Activated naive CD4-positive, alpha-beta T cell treated with anti-CD3 and anti-CD28 coated beads, Interleukin-2, amount 50 U/mL, for 72 hours (primary cell): ENCODE measurements around the gene RASD2. TPM values are rescaled to one million over a fixed set of nuclear protein-coding genes. Genes with fewer than 3 reads are reported as not detected.
A peak's percentile ranks its signal among the peaks of the same experiment; 100 is the strongest.

Experiments
- ATAC-seq, 2 donors: fragments of 150-1000 bp; cut with Tn5 transposase; 2 replicates each; pipeline ENCODE4 v1.10.0; 2021; ENCODE audit warnings: mild to moderate bottlenecking in 2 of 2, moderate library complexity in 2 of 2
- DNase-seq, 2 donors: peaks; one replicate each; pipeline ENCODE4 v3.0.0; 2021 to 2022; ENCODE audit warnings: low spot score in 2 of 2
- H3K27ac Mint-ChIP-seq, 2 donors: one replicate each; pipeline ENCODE4 v1.8.0; 2022; ENCODE audit warnings: mild to moderate bottlenecking in 2 of 2, mixed read lengths in 2 of 2
- H3K36me3 Mint-ChIP-seq, 2 donors: one replicate each; pipeline ENCODE4 v1.8.0; 2022; ENCODE audit warnings: mixed read lengths in 2 of 2
- H3K9me3 Mint-ChIP-seq, 2 donors: one replicate each; pipeline ENCODE4 v1.8.0; 2022; ENCODE audit warnings: mixed read lengths in 2 of 2
- total RNA-seq, 2 donors: library from RNA; stranded (reverse); gene quantifications; one replicate each; pipeline ENCODE4 v1.2.3, GENCODE V29; 2022

The RASD2 gene
- total RNA-seq, 2 donors from 2014 or later = 0.08 to 0.46 TPM

DNA sequence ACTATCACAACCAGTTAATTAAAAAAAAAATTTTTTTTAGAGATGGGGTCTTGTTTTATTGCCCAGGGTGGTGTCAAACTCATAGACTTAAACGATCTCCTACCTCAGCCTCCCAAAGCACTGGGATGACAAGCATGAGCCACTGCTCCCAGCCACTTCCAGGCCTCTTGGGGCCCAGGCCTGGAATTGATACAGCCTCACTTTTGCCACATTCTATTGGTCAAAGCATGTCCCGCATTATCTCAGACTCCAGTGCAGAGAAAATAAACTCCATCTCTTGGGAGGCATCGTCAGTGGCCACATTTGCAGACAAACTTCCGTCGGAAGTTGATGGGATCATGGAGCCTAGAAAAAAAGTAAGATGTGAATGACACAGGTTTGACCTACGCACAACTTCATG lies 9.4 kb upstream of the RASD2 start:
- ATAC-seq (no peak), DNase-seq (no peak)
- no peaks in the 10 kb centered on the region for H3K36me3 Mint-ChIP-seq
- H3K27ac Mint-ChIP-seq = no peak overlapping the region
- H3K9me3 Mint-ChIP-seq = no peaks in the 10 kb centered on the region

DNA sequence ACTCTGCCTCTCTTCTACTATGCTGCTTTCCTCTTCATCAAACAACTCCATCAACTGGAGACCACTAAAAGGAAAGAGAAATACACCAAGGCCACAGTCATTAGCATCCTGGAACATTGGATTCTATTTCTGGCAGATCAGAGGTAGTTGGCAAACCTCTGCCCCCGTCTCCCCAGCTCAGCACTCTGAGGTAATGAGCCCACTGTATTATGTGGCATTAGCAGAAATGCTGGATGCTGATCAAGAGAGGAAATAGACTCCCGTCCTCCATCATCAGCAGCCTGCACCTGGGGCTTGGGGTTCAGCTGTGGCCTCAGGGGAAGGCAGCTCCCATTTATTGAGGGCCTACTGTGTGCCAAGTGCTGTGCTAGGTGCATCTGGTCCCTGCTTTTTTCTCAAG lies 9.0 kb upstream of the RASD2 start:
- Mint-ChIP-seq H3K9me3 (no peaks in the 10 kb centered on the region), H3K27ac (no peak overlapping the region), H3K36me3 (no peaks in the 10 kb centered on the region)
- no peak for DNase-seq
- ATAC-seq = no peak

DNA sequence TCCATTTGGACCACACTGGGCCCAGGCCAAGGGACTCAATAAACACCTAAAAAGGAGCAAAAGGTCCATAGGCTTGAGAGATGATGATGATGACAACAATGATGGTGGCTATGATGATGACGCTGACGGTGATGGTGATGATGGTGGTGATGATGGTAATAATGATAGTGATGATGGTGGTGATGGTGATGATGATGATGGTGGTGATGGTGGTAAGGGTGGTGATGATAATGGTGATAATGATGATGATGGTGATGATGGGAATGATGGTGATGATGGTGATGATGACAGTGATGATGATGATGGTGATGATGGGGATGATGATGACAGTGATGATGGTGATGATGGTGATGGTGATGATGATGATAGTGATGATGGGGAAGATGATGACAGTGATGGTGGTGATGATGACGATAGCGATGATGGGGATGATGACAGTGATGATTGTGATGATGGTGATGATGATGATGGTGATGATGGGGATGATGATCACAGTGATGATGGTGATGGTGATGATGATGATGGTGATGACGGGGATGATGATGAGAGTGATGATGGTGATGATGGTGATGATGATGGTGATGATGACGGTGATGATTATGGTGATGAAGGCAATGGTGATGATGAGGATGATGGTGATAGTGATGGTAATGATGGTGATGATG lies 7.1 kb upstream of the RASD2 start:
- ATAC-seq = no peak
- Mint-ChIP-seq H3K9me3 (no peaks in the 10 kb centered on the region), H3K36me3 (no peaks in the 10 kb centered on the region), H3K27ac (no peak overlapping the region)
- no peak for DNase-seq

DNA sequence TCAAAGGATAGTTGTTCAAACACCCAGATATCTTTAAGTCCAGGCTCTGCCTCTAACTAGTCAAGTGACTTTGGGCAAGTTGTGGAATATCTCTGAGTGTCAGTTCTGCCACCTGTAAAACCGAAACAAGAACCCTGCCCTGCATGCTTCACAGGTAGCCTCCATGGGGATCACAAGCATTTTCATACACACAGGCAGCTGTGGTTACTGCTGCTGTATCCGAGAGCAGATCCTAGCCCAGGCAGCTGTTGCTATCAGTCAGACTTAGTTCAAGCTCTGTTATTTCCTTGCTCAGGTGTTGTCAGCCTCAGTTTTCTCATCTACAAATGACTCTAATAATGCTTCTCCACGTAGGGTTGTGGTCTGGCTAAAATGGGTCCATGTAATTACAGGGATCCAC lies 6.5 kb upstream of the RASD2 start:
- DNase-seq (no peak), ATAC-seq (no peak)
- no peaks in the 10 kb centered on the region for H3K9me3 Mint-ChIP-seq
- no peaks in the 10 kb centered on the region for H3K36me3 Mint-ChIP-seq
- H3K27ac Mint-ChIP-seq = no peak overlapping the region

DNA sequence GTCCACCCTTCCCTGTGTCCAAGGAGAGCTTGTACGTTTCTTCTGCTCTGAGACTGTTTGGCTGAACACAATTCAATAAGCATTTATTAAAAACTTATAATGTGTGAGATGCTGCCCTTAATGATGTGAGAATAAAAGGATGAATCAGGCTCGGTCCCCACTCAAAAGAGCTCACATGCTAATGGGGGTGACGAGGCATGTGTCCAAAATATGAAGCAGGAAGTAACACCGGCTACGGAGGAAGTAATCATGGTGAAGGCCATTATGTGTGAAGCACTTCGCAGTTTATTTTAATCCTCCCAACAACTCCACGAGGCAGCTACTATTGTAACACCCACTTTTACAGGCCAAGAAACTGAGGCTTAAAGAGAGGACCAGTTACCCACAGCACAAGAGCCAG lies 3.4 kb upstream of the RASD2 start:
- H3K9me3 Mint-ChIP-seq = no peaks in the 10 kb centered on the region
- DNase-seq (no peak), ATAC-seq (no peak)
- H3K36me3 Mint-ChIP-seq = no peaks in the 10 kb centered on the region
- H3K27ac Mint-ChIP-seq = peak overlapping the region in 1 of 2 donors; percentile 1

DNA sequence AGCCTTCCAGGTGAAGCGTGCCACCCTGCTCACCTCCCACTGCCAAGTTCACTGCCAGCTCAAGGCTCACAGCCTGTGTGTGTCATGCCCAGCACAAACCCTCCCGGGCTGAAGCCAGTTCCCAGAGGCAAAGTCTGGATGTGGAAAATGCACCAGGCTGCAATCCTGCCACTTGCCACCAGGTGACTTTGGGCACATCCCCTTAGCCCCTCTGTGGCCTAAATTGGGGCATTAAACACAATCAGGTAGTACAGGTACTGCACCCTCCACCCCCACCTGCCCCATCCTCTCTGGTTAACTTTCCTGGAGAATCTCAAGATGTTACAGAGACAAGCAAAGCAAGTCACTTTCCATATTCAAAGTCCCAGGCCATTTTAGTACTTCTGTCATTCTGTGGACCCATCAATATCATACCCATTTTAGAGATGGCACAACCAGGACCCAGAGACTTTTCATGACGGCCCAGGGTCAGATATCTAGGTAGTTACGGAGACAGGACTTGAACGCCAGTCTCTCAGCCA lies 1.8 kb upstream of the RASD2 start:
- Mint-ChIP-seq H3K27ac (no peak overlapping the region), H3K9me3 (no peaks in the 10 kb centered on the region), H3K36me3 (no peaks in the 10 kb centered on the region)
- ATAC-seq (peak in 1 of 2 donors; percentile 31), DNase-seq (peak in 1 of 2 donors; percentile 51)

DNA sequence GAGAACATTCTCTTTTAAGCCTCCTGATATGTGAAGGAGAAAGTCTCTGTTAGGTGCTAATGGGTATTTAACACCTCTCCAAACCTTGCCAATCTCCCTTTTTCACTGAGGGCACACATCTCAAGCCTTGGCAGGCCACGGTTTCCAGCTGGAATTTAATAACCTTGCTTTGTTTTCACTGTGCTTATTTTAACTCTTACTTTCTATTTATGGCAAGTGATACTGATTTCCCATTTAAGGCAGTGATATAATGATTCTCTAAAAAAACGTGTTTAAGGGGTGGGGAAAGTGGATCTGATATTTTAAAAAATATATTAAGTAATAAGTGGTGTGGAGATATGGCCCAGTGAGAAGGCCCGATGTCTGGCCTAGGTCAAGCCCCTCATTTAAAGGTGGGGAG lies 1.1 kb upstream of the RASD2 start:
- no peak for ATAC-seq

DNA sequence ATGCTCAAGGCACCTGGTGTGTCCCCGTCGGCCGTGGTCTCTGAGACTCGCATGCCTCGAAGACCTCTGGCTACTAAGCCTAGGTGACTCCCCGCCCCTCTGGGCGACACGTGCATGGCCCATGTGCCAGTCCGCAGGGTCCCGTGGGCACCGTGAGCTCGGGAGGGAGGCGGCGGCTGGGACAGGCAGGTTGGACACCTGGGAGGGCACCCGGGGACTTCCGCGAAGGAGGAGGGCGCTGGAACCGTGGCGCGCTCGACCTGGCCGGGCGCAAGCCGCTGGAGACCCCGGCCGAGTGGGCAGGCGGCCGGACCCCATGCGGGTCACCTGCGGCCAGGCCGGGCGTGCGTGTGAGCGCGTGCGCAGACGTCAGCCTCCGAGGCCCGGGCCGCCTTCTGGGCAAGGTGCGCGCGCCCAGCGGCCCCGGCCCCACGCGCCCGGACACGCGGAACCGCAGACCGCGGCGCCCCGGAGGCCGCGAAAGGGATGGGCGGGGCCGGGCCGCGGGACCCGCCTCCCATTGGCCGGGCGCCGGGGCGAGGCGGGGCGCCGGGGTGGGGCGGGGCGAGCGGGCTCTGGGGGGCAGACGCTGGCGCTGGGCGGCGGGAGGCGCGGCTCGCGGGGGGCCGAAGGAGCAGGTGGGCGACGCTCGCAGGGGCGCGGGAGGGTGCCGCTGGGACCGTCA lies 579 bp upstream of the RASD2 start:
- Mint-ChIP-seq H3K36me3 (no peaks in the 10 kb centered on the region), H3K9me3 (no peaks in the 10 kb centered on the region), H3K27ac (no peak overlapping the region)
- ATAC-seq (peak; percentile 81 to 91), DNase-seq (peak in 1 of 2 donors; percentile 74)

More for the DNA sequence above, 1.1 kb upstream of the RASD2 start:
- Mint-ChIP-seq H3K9me3 (no peaks in the 10 kb centered on the region), H3K36me3 (no peaks in the 10 kb centered on the region), H3K27ac (no peak overlapping the region)
- no peak for DNase-seq

DNA sequence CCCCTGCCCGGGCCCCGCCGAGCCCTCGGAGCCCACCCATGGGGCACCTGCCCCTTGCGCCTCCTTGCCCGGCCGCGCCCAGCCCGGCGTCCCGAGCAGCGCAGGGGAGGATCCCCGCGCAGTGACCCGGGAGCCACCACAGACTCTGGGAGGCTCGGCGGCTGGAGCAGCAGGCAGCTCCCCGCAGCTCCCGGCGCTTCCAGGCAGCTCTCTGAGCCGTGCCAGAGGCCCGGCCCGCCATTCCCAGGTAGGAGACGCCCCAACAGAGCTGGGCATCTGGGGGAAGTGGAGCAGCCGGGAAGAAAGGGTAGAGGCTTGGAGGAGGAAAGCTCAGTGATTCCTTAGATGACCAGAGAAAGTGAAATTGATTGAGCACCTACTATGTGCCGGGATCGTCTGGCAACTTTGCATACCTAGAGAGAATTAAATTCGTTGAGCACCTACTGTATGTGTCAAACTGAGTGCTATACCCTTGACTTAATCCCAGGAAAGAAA lies 670 bp downstream of the RASD2 start:
- H3K36me3 Mint-ChIP-seq = no peaks in the 10 kb centered on the region
- no peak overlapping the region for H3K27ac Mint-ChIP-seq
- ATAC-seq (no peak), DNase-seq (no peak)
- H3K9me3 Mint-ChIP-seq = no peaks in the 10 kb centered on the region

DNA sequence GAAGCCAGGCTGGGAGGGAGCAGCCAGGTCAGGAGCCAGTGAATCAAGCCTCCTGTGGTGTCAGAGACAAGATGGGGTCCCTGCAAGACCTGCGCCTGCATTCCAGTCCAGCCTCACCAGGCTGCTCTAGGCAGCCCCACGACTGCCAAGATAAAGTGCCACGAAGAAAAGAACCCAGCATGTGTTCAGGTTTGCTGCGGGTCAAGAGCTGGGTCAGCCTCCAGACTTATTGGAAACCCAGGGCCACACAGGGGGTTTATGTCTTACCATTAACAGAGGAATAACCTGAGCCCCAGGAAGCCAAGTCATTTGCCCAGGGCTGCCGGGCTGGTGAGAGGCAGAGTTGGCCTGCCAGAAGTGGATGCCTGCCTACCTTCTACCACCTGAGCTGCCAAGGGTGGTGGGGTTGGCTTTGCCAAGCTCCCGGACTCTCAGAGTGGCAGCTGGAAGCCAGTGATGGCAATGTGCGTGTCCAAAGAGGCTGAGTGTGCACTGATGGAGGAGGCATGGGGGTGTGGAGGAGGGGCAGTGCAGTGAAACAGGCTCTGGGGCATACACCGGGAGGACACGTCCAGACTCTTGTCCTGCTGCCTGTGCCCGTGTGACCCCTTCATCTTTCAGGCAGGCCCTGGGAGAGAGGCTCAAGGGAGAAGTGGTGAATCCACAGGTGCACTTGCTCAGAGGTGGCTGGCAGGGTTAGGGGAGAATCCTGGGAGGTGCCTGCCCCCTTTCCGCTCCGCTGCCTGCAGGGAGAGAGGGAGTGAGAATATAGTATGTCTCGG lies 1.7 kb downstream of the RASD2 start:
- no peak for ATAC-seq
- DNase-seq = no peak
- H3K27ac Mint-ChIP-seq = no peak overlapping the region
- no peaks in the 10 kb centered on the region for H3K36me3 Mint-ChIP-seq
- H3K9me3 Mint-ChIP-seq = no peaks in the 10 kb centered on the region

DNA sequence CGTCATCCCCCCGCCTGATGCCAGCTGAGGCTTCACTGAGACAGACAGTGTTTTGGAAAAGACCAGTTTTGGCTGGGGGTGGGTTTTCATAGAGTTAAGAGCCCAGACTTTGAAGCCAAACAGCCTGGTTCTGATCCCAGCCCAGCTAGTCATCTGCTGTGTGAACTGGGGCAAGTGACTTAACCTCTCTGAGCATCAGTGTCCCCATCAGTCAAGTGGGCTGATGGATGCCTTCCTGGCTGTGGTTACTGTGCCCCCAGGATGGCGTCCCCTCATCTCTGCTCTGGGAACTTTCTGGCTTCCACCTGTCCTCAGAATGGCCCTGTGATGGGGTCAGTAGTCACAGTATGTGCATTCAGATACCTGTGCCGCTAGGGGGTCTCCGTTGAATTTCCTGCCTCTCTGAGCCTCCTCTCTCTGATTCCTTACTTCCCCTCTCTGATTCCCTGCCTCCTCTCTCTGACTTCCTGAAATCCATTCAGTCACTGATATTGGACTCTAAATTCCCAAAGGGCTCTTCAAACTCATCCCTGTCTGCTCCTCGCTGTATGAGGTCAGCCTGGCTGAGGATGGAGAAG lies 2.4 kb downstream of the RASD2 start:
- H3K9me3 Mint-ChIP-seq = no peaks in the 10 kb centered on the region
- ATAC-seq (no peak), DNase-seq (no peak)
- no peak overlapping the region for H3K27ac Mint-ChIP-seq
- no peaks in the 10 kb centered on the region for H3K36me3 Mint-ChIP-seq

DNA sequence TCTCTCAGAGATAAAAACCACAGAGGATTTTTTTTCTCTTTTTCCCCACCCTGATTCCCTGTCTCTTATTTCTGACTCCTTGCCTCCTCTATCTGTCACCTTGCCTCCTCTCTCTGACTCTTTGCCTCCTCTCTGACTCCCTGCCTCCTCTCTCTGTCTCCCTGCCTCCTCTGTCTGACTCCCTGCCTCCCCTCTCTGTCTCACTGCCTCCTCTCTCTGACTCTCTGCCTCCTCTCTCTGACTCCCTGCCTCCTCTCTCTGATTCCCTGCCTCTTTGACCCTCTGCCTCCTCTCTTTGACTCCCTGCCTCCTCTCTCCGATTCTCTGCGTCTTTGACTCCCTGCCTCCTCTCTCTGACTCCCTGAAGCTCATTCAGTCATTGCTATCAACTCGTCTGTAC lies 3.1 kb downstream of the RASD2 start:
- H3K9me3 Mint-ChIP-seq = no peaks in the 10 kb centered on the region
- H3K27ac Mint-ChIP-seq = no peak overlapping the region
- H3K36me3 Mint-ChIP-seq = no peaks in the 10 kb centered on the region
- ATAC-seq (no peak), DNase-seq (no peak)

DNA sequence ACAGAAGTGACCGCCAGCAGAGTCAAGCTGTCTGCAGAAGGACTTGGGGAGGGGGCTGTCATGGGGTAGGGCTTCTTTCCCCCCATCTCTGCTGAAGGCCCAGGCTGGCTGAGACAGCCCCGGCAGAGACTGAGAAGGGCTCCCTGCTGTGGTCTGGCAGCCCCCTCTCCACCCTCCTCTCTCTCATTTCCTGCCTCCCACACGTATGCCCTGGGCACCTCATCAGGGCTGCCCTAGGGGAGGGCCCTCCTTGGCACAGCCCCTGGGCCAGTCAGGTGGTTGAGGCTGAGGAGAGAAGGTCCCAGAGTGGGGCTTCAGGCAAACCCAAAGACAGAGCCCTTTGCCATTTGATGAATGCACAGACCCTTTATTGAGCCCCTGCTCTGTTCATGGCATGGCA lies 3.6 kb downstream of the RASD2 start:
- DNase-seq (no peak), ATAC-seq (no peak)
- H3K27ac Mint-ChIP-seq = no peak overlapping the region
- H3K9me3 Mint-ChIP-seq = no peaks in the 10 kb centered on the region
- H3K36me3 Mint-ChIP-seq = no peaks in the 10 kb centered on the region

DNA sequence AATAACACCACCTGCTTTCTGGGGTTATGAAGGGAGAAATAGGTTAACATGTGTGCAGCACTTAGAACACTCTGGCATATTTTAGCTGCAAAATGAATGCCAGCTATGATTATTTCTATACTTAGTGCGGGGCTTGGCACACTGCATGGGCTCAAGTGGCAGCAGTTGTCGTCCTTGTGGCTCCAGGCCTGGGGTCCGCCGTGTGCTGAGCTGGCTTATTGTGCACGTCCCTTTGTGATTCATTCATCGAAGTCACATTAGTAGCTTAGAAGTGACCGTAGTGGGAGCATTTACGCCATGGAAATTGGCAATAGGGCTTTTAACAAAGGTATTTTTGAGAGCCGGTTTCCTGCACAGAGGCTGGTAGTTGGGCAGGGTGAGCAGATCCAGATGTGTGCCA lies 4.2 kb downstream of the RASD2 start:
- ATAC-seq (no peak), DNase-seq (no peak)
- Mint-ChIP-seq H3K9me3 (no peaks in the 10 kb centered on the region), H3K36me3 (no peaks in the 10 kb centered on the region), H3K27ac (peak overlapping the region in 1 of 2 donors; percentile 60)

DNA sequence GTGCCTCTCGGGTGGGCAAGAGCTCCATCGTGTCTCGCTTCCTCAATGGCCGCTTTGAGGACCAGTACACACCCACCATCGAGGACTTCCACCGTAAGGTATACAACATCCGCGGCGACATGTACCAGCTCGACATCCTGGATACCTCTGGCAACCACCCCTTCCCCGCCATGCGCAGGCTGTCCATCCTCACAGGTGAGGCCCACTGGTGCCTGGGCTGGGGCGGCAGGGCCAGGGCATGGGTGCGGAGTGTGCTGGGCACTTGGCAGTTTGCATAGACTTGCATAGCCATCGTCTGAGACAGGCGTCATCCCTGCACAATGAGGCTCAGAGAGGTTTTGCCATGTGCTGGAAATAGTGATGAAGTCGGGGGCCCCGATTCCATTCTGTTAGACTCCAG lies 6.3 kb downstream of the RASD2 start:
- ATAC-seq = no peak
- no peak for DNase-seq
- no peak overlapping the region for H3K27ac Mint-ChIP-seq
- H3K9me3 Mint-ChIP-seq = no peaks in the 10 kb centered on the region
- no peaks in the 10 kb centered on the region for H3K36me3 Mint-ChIP-seq

DNA sequence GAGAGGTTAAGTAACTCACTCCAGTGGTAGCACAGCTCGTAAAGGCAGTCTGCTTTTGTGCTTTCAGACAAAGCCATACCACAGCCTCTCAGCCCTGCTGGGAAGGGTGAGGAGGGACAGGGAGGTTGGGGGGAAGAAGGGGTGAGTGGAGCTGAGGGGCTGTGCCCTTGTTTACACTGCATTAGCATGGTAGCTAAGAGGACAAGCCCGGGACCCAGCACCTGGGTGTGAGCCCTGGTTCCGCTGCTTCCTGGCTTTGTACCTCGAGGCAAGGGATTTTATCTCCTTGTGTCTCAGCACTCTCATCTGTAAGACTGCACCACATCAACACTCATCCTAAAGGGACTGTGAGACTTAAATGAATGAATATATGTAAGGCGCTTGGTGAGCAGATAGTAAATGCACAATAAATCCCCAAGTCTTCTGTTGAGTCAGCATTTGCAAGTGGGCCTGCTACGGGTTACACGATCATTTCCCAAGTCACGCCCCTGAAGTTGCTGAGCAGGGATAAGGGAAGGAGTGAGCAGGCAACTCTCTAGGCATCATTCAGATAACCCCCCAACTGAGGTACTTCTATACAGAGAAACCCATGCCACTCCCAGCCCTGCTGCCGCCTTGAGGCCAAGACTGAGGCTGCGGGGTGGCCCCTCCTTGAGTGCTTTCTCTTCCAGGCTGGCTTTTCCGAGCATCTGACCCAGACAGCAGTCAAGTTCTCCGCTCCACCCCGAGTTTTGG lies 7.5 kb downstream of the RASD2 start:
- H3K27ac Mint-ChIP-seq = no peak overlapping the region

More for the DNA sequence above, 7.5 kb downstream of the RASD2 start:
- no peak for DNase-seq
- no peaks in the 10 kb centered on the region for H3K36me3 Mint-ChIP-seq
- H3K9me3 Mint-ChIP-seq = no peaks in the 10 kb centered on the region
- ATAC-seq = no peak
